Karpas-422 (cell line): Measurements from ENCODE around the gene ICAM3. TPM values are rescaled to one million over a fixed set of nuclear protein-coding genes. Genes with fewer than 3 reads are reported as not detected.
"Not testable (repeated sequence)": the region's sequence is repeated elsewhere in the genome, so short reads cannot be mapped to it uniquely, and the experiment has no call there.

Experiments
- DNase-seq: peaks from one replicate; pipeline ENCODE4 v3.0.0-alpha.2; 2015
- H2AFZ ChIP-seq: fragments of 200-600 bp; sonication (generic); 2 replicates; pipeline ENCODE4 v1.6.1; 2014; ENCODE audit warnings: antibody characterized with exemption, low read length, mixed read lengths
- H3K27ac ChIP-seq: fragments of 200-600 bp; sonication (generic); 2 replicates; pipeline ENCODE4 v1.5.1; 2014; ENCODE audit warnings: mild to moderate bottlenecking, low read length, moderate library complexity
- H3K27me3 ChIP-seq: fragments of 200-600 bp; sonication (generic); 2 replicates; pipeline ENCODE4 v1.6.1; 2014; ENCODE audit warnings: low read length, mixed read lengths
- H3K36me3 ChIP-seq: fragments of 200-600 bp; sonication (generic); 2 replicates; pipeline ENCODE4 v1.6.1; 2014; ENCODE audit warnings: low read length, mixed read lengths; ENCODE audit not compliant: insufficient read depth
- H3K4me1 ChIP-seq: fragments of 200-600 bp; sonication (generic); 2 replicates; pipeline ENCODE4 v1.6.1; 2014; ENCODE audit warnings: mild to moderate bottlenecking, low read length, mixed read lengths
- H3K4me2 ChIP-seq: fragments of 200-600 bp; sonication (generic); 2 replicates; pipeline ENCODE4 v1.6.1; 2014; ENCODE audit warnings: low read length, low read depth, mild to moderate bottlenecking; ENCODE audit not compliant: poor library complexity, severe bottlenecking
- H3K4me3 ChIP-seq: fragments of 200-600 bp; sonication (generic); 2 replicates; pipeline ENCODE4 v1.5.1; 2014; ENCODE audit warnings: mild to moderate bottlenecking, antibody characterized with exemption, low read length, mixed read lengths
- H3K79me2 ChIP-seq: fragments of 200-600 bp; sonication (generic); 2 replicates; pipeline ENCODE4 v1.6.1; 2014; ENCODE audit warnings: mild to moderate bottlenecking, low read length, mixed read lengths
- H3K9ac ChIP-seq: fragments of 200-600 bp; sonication (generic); 2 replicates; pipeline ENCODE4 v1.6.0; 2014; ENCODE audit warnings: low read length
- H3K9me2 ChIP-seq: fragments of 200-600 bp; sonication (generic), shearing (Covaris generic); replicated peaks from 2 replicates; pipeline ENCODE4 v1.6.0; 2014; ENCODE audit warnings: mild to moderate bottlenecking, low read length, moderate library complexity; ENCODE audit not compliant: insufficient read depth
- H3K9me3 ChIP-seq: fragments of 300-700, 200-600 bp; sonication (generic); 2 replicates; pipeline ENCODE4 v1.6.1; 2014; ENCODE audit warnings: low read length, mixed read lengths
- H4K20me1 ChIP-seq: fragments of 200-600 bp; sonication (generic); 2 replicates; pipeline ENCODE4 v1.6.1; 2014; ENCODE audit warnings: mild to moderate bottlenecking, antibody characterized with exemption, low read length, low read depth; ENCODE audit not compliant: insufficient read depth
- total RNA-seq: library from RNA; depleted of rRNA; stranded (reverse); fragments of >200 nt; shearing (Covaris generic); gene quantifications from 2 replicates; pipeline ENCODE4 v1.2.3, GENCODE V29; 2014; ENCODE audit warnings: low replicate concordance; rRNA removed

ICAM3 gene
- 92.1 and 206 TPM in 2 replicates for total RNA-seq

GRCh38 chr19:10339380-10339960 lies at the start of gene ICAM3:
ICAM3 (minus strand) TSS chr19:10339624; CDS start chr19:10339614, 10 bp downstream.
- DNase-seq = peak; percentile 87
- H3K27me3 ChIP-seq = no peaks in the 10 kb centered on the region
- no peaks in the 10 kb centered on the region for H3K9me3 ChIP-seq
- H3K9me2 ChIP-seq = no peaks in the 10 kb centered on the region
- no peaks in the 10 kb centered on the region for H4K20me1 ChIP-seq
- peaks cover 33% of the 10 kb centered on the region for H3K4me1 ChIP-seq
- H3K9ac ChIP-seq = peak within 1 kb of the TSS; percentile 86
- H3K79me2 ChIP-seq = peaks cover 13% of the 10 kb centered on the region
- H2AFZ ChIP-seq = peak within 1 kb of the TSS; percentile 95
- no peaks in the 10 kb centered on the region for H3K36me3 ChIP-seq
- H3K4me2 ChIP-seq = peak within 1 kb of the TSS; percentile 91
- peak within 1 kb of the TSS; percentile 57 for H3K27ac ChIP-seq
- H3K4me3 ChIP-seq = peak within 1 kb of the TSS; percentile 89

GRCh38 chr19:10388957-10389356 lies 49.5 kb upstream of the ICAM3 start:
- DNase-seq = peak; percentile 90
- H3K36me3 ChIP-seq = no peaks in the 10 kb centered on the region
- H3K9me2 ChIP-seq = no peaks in the 10 kb centered on the region
- no peaks in the 10 kb centered on the region for H3K4me1 ChIP-seq
- no peaks in the 10 kb centered on the region for H3K9me3 ChIP-seq
- no peak overlapping the region for H2AFZ ChIP-seq
- no peaks in the 10 kb centered on the region for H3K79me2 ChIP-seq
- no peak overlapping the region for H3K4me2 ChIP-seq
- peaks cover 8% of the 10 kb centered on the region; the same call in 1 of the 2 replicates for H4K20me1 ChIP-seq
- H3K4me3 ChIP-seq = no peak overlapping the region
- no peaks in the 10 kb centered on the region for H3K27me3 ChIP-seq
- H3K27ac ChIP-seq = no peak overlapping the region
- H3K9ac ChIP-seq = no peak overlapping the region

- DNase-seq = no peak
- no peaks in the 10 kb centered on the region for H3K27me3 ChIP-seq
- H3K9me2 ChIP-seq = no peaks in the 10 kb centered on the region
- no peak overlapping the region for H3K9ac ChIP-seq
- H3K4me2 ChIP-seq = no peak overlapping the region
- no peaks in the 10 kb centered on the region for H3K9me3 ChIP-seq
- H4K20me1 ChIP-seq = no peaks in the 10 kb centered on the region
- H3K4me3 ChIP-seq = no peak overlapping the region
- H2AFZ ChIP-seq = no peak overlapping the region
- peaks cover 10% of the 10 kb centered on the region for H3K4me1 ChIP-seq
- no peak overlapping the region for H3K27ac ChIP-seq
- peaks cover 7% of the 10 kb centered on the region for H3K79me2 ChIP-seq
- H3K36me3 ChIP-seq = no peaks in the 10 kb centered on the region
These were observed 45.2 kb upstream of the ICAM3 start for GRCh38 chr19:10384580-10384979.

GRCh38 chr19:10383223-10383499 lies 43.7 kb upstream of the ICAM3 start:
- not testable (repeated sequence) for H3K9ac ChIP-seq, H4K20me1 ChIP-seq, H3K9me2 ChIP-seq, H3K27me3 ChIP-seq, H3K9me3 ChIP-seq, H2AFZ ChIP-seq, H3K36me3 ChIP-seq, DNase-seq, H3K4me2 ChIP-seq, H3K4me3 ChIP-seq, H3K27ac ChIP-seq
- Histone ChIP-seq H3K4me1 (peaks cover 12% of the 10 kb centered on the region), H3K79me2 (peaks cover 14% of the 10 kb centered on the region)

- peak; percentile 99 for DNase-seq
- H4K20me1 ChIP-seq = no peaks in the 10 kb centered on the region
- peak within 1 kb of the TSS; percentile 95 for H3K9ac ChIP-seq
- H3K36me3 ChIP-seq = peaks cover 8% of the 10 kb centered on the region
- H3K27ac ChIP-seq = peak within 1 kb of the TSS; percentile 41; the same call in 1 of the 2 replicates
- H3K4me2 ChIP-seq = peak within 1 kb of the TSS; percentile 98
- H3K27me3 ChIP-seq = no peaks in the 10 kb centered on the region
- H2AFZ ChIP-seq = peak within 1 kb of the TSS; percentile 93
- peaks cover 12% of the 10 kb centered on the region for H3K4me1 ChIP-seq
- no peaks in the 10 kb centered on the region for H3K9me3 ChIP-seq
- H3K79me2 ChIP-seq = peaks cover 15% of the 10 kb centered on the region
- no peaks in the 10 kb centered on the region for H3K9me2 ChIP-seq
- peak within 1 kb of the TSS; percentile 94 for H3K4me3 ChIP-seq
These were observed 41.1 kb upstream of the ICAM3 start, which contains the start of gene TYK2 for GRCh38 chr19:10380313-10381102. TYK2 (minus strand) TSS chr19:10380572; CDS start chr19:10378406, 2,166 bp downstream.

- Histone ChIP-seq H3K27ac (peak overlapping the region; percentile 41; the same call in 1 of the 2 replicates), H3K9ac (peak overlapping the region; percentile 95), H3K4me3 (peak overlapping the region; percentile 94)
These were observed 40.5 kb upstream of the ICAM3 start for GRCh38 chr19:10379880-10380312.

GRCh38 chr19:10378124-10378523 lies 38.7 kb upstream of the ICAM3 start:
- H2AFZ ChIP-seq = no peak overlapping the region
- H3K4me3 ChIP-seq = no peak overlapping the region
- no peak for DNase-seq
- no peaks in the 10 kb centered on the region for H4K20me1 ChIP-seq
- peaks cover 8% of the 10 kb centered on the region for H3K36me3 ChIP-seq
- no peaks in the 10 kb centered on the region for H3K9me2 ChIP-seq
- no peaks in the 10 kb centered on the region for H3K27me3 ChIP-seq
- no peak overlapping the region for H3K4me2 ChIP-seq
- no peaks in the 10 kb centered on the region for H3K9me3 ChIP-seq
- no peak overlapping the region for H3K9ac ChIP-seq
- peaks cover 15% of the 10 kb centered on the region for H3K4me1 ChIP-seq
- H3K27ac ChIP-seq = no peak overlapping the region
- peaks cover 15% of the 10 kb centered on the region for H3K79me2 ChIP-seq

More at GRCh38 chr19:10379880-10380312, 40.5 kb upstream of the ICAM3 start:
- H2AFZ ChIP-seq = peak overlapping the region; percentile 93
- H3K36me3 ChIP-seq = peaks cover 8% of the 10 kb centered on the region
- H3K4me1 ChIP-seq = peaks cover 12% of the 10 kb centered on the region
- no peaks in the 10 kb centered on the region for H3K9me3 ChIP-seq
- DNase-seq = peak; percentile 63
- H3K4me2 ChIP-seq = peak overlapping the region; percentile 98
- H3K79me2 ChIP-seq = peaks cover 15% of the 10 kb centered on the region
- no peaks in the 10 kb centered on the region for H4K20me1 ChIP-seq
- no peaks in the 10 kb centered on the region for H3K27me3 ChIP-seq
- H3K9me2 ChIP-seq = no peaks in the 10 kb centered on the region

- H3K9me3 ChIP-seq, H3K27ac ChIP-seq, H3K4me3 ChIP-seq, H3K9ac ChIP-seq, H3K27me3 ChIP-seq, H3K36me3 ChIP-seq, H3K9me2 ChIP-seq, H4K20me1 ChIP-seq, H3K4me2 ChIP-seq, H2AFZ ChIP-seq, DNase-seq: not testable (repeated sequence)
- H3K4me1 ChIP-seq = peaks cover 15% of the 10 kb centered on the region
- peaks cover 15% of the 10 kb centered on the region for H3K79me2 ChIP-seq
These were observed 37.8 kb upstream of the ICAM3 start for GRCh38 chr19:10377140-10377640.
